ENCODE results near the gene GSN. TPM values are rescaled to one million over a fixed set of nuclear protein-coding genes. Genes with fewer than 3 reads are reported as not detected.
"Not testable (repeated sequence)": the region's sequence is repeated elsewhere in the genome, so short reads cannot be mapped to it uniquely, and the experiment has no call there.

GSN gene
- total RNA-seq, 1 donor from 2014 or later = 28.5 TPM

- no peak for DNase-seq
These were observed 20.7 kb downstream of the GSN start for GRCh38 chr9:121288673-121289025.

DNA sequence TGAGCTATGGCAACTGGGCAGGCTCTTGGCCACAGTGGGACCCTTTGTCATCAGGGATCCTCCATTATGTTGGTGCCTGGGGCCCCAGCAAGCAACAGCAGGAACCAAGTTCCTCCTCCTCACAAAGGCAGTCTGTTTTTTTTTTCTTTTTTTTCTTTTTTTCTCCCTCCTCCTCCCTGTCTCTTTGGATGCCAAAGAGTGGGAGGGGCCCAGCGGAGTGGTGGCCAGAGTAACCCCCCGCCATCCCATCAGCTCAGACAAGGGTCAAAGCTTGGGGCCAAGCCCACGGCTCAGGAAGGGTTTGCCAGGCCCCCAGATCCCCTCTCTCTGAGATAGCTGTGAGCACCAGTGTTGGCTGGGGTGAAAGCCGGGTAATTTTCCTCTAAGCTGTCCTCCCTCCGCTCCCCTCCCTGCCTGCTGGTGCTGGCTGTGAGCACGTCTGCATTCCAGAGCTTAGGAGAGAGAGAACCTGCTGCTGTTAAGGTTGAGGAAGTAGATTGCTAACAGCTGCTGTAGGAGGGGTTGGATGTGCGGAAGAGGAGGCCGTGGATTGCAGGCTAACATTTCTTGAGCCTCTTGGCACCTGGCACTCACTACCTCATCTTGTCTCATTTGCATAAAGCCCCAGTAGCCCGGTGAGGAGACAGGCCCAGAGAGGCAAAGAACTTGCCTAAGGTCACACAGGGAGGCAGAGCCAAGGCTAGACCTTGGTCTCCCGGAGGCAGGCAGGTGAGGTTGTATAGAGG lies 21.2 kb downstream of the GSN start:
- DNase-seq = peak; percentile 78

GRCh38 chr9:121289772-121290370 lies 21.9 kb downstream of the GSN start:
- no peak for DNase-seq

GRCh38 chr9:121291536-121291935 lies 23.6 kb downstream of the GSN start:
- not testable (repeated sequence) for DNase-seq

- no peak for DNase-seq
These were observed 24.1 kb downstream of the GSN start for GRCh38 chr9:121292051-121292450.

- peak; percentile 54 for DNase-seq
These were observed 24.9 kb downstream of the GSN start for GRCh38 chr9:121292801-121293241.

DNA sequence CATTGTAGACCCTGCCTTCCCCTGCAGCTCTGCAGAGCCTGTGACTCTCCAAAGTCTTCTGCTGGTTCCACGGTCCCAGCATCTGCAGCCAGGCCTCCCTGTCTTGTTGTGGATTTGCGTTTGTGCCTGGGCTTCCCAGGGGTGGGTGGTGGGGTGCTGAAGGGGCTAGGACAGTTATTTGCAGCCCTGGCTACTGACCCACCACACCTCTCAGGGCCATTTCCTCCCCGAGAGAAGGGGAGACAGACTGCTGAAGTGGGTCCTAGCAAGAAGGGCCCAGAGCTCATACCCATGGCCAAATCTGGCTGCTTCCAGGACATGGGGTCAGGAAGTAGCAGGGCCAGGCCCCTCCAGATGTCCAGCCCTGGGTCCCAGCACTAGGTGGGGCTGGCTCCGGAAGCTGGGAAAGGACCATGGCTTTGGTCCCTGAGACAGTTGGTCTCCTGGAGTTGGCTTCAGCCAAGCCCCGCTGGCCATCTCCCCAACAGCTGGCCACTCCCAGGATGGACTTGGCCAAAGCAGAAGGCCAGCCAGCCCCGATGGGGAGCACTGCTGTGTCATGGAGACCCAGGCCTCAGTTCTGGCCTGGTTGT lies 26.3 kb downstream of the GSN start:
- no peak for DNase-seq

GRCh38 chr9:121294866-121295661 lies 27.1 kb downstream of the GSN start:
- DNase-seq = no peak

DNA sequence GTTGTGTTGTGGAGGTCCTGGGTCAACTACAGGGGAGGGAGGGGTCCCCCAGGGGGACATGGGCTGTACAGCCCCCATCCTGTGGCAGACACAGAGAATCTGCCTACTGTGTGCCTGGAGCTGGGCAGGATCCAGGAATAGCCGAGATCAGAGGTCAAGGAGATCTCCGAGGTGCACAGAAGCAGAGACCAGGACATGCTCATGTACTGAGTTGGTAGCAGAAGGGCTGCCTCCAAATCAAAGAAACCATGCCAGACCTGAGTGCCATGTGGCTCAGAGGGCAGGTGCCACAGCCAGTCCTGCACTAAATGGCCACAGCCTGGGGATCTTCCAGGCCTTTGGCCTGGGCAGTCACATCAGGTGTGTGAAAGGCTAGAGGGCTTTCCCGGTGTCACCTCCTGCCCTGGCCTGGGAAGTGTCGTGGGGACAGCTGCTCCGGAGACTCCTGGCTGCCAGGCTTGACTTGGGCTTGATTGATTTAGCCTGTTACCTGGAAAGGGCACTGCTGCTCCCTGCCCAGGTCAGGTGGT lies 27.8 kb downstream of the GSN start:
- DNase-seq = no peak

DNA sequence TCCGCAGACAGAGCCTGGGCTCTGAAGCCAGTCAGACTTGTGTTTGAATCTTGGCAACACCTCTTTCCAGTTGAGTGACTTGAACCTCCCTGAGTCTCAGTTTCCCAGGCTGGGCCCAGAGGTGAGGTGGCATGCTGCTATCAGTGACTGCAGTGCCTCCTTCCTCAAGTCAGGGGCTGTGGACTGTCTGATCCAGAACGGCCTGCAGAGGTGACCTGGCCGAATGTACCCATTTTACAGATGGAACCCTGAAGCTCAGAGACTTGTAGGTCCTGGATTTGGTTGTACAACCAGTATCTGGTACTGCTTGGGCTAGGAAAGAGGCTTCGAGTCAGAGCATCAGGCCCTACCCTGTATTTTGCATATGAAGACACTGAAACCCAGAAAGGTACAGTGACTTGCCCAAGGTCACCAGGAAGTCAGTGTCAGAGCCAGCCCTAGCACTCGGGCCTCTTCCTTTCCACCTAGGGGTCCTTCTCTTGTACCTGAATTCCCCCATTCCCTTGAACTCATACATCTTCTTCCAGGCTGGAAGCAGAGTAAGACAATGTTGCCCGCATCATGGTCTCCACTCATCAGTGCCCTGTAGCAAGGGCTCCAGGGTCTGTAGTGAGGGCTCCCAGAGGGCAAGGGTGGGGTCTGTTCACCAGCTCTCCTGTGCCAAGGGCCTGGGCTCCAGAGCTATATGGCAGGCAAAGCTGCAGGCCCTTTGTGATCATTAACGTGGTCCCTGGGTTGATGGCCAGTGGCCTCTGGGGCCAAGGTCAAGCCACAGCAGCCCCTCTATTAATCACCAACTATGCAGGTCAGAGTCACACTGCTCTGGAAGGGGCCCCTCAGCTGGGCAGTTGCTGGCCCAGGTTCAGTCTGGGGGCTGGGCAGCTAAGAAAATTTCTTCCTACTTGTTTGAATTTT lies 28.5 kb downstream of the GSN start:
- DNase-seq = no peak

GRCh38 chr9:121297389-121297788 lies 29.4 kb downstream of the GSN start:
- DNase-seq = no peak

GRCh38 chr9:121298016-121298538 lies 30.1 kb downstream of the GSN start:
- no peak for DNase-seq

DNA sequence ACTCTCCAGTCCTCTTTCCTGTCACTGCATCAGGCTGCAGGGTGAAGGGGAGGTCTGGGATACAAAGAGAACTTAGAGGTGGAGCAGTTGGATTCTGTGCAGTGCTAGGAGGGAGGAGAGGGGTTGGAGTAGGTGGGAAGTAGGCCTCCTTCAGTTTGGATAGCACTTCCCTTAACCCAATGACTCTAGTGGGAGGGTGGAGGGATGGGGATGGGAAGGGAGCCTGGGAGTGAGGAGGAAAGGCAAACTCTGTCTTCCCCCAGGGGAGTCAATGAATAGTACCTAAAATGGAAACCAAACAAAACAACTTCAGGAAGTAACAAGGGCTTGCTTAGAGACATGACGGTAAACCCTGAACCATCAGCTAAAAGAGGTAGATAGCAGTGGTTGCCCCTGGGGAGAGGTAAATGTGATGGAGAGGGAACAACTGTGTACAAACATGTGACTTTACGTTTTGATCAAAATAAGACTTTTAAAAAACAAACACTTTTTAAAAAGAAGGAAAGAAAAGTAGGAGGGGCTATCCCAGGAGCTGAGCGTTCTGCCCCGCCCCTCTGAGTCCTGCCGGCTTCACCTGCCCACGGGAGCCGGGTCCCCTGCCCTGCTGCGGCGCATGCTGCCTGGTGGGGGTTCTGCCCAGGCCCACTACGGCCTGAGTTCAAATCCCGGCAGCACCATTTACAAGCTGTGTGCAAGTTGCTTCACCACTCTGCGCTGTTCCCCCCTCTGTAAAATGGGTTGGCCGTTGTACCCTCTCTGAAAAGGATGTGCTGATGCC lies 30.9 kb downstream of the GSN start:
- no peak for DNase-seq

- DNase-seq = peak; percentile 38
These were observed 31.7 kb downstream of the GSN start for GRCh38 chr9:121299467-121300282.

- DNase-seq = no peak
These were observed 32.5 kb downstream of the GSN start for GRCh38 chr9:121300283-121301119.

DNA sequence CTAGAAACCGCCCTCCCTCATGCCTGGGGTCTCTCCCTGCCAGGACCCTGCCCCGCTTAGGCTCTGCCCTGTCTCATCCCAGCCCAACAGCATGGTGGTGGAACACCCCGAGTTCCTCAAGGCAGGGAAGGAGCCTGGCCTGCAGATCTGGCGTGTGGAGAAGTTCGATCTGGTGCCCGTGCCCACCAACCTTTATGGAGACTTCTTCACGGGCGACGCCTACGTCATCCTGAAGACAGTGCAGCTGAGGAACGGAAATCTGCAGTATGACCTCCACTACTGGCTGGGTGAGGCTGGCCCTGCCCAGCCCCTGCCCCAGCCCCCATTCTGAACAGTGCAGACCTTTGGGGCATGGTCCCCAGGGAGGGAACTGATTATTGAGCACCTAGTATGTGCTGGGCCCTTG lies 33.9 kb downstream of the GSN start:
- DNase-seq = no peak

DNA sequence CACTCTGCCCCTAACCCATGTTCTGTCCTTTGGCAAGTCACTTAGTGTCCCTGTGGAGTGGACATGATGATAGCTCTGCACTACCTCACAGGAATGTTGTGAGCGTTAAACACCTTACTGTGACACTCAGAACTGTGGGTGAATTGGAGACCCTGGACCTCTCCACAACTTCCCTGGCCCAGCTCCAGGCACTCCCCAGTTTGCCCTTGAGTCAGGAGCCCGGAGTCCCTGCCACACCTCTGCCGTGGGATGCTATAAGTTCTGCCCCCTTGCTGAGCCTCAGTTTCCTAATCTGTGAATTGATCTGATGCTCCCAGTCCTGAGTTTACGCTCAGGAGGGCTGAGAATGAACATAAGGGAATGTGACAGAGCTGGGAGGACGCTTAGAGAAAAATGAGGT lies 34.4 kb downstream of the GSN start:
- DNase-seq = no peak

GRCh38 chr9:121302786-121303185 lies 34.8 kb downstream of the GSN start:
- DNase-seq = no peak

Data from occipital lobe (tissue), 2 donors.